ENCODE data around the gene ANKRD37.

Gene ANKRD37

GRCh38 chr4:185381288-185382196 lies 15.1 kb upstream of the ANKRD37 start:
- no peak for DNase-seq

- DNase-seq, result no peak
These were observed 13.9 kb upstream of the ANKRD37 start for GRCh38 chr4:185382754-185383153.

GRCh38 chr4:185383451-185383850 lies 13.2 kb upstream of the ANKRD37 start:
- no peak for DNase-seq

GRCh38 chr4:185384061-185384460 lies 12.6 kb upstream of the ANKRD37 start:
- no peak for DNase-seq

GRCh38 chr4:185384930-185385331 lies 11.7 kb upstream of the ANKRD37 start:
- DNase-seq, result no peak

- DNase-seq, result no peak
These were observed 8.7 kb upstream of the ANKRD37 start for GRCh38 chr4:185387957-185388356.

- no peak for DNase-seq
These were observed 5.7 kb upstream of the ANKRD37 start for GRCh38 chr4:185390941-185391340.

GRCh38 chr4:185392156-185392555 lies 4.5 kb upstream of the ANKRD37 start:
- DNase-seq, result no peak

GRCh38 chr4:185394568-185395237 lies 1.9 kb upstream of the ANKRD37 start:
- peak; percentile 70 for DNase-seq

GRCh38 chr4:185395238-185395955 lies 1.2 kb upstream of the ANKRD37 start, which contains the start of gene LRP2BP:
Gene LRP2BP (minus strand): TSS chr4:185395924. CDS start chr4:185378186, 17,738 bp downstream.
- peak; percentile 36 for DNase-seq

- DNase-seq, result peak; percentile 98
These were observed 501 bp upstream of the ANKRD37 start for GRCh38 chr4:185395956-185396723.

GRCh38 chr4:185398618-185399017 lies 2.0 kb downstream of the ANKRD37 start:
- no peak for DNase-seq

GRCh38 chr4:185399466-185399865 lies 2.8 kb downstream of the ANKRD37 start:
- DNase-seq, result no peak

- DNase-seq, result no peak
These were observed 7.4 kb downstream of the ANKRD37 start for GRCh38 chr4:185404031-185404430.

- DNase-seq, result peak; percentile 58
These were observed 8.8 kb downstream of the ANKRD37 start for GRCh38 chr4:185405296-185405999.

GRCh38 chr4:185408432-185408831 lies 11.8 kb downstream of the ANKRD37 start:
- DNase-seq, result no peak

- DNase-seq, result no peak
These were observed 15.2 kb downstream of the ANKRD37 start for GRCh38 chr4:185411849-185412248.

- no peak for DNase-seq
These were observed 15.8 kb downstream of the ANKRD37 start for GRCh38 chr4:185412412-185412811.

GRCh38 chr4:185416955-185417354 lies 20.3 kb downstream of the ANKRD37 start:
- DNase-seq, result no peak

- DNase-seq, result no peak
These were observed 24.9 kb downstream of the ANKRD37 start for GRCh38 chr4:185421366-185422124.
